8988T (cell line): ENCODE data around the gene ZFP64.
A peak's percentile ranks its signal among the peaks of the same experiment; 100 is the strongest.
"Not testable (repeated sequence)": the region's sequence is repeated elsewhere in the genome, so short reads cannot be mapped to it uniquely, and the experiment has no call there.

Experiments
- DNase-seq: peaks from one replicate; pipeline ENCODE4 v3.0.0; 2011

Gene ZFP64

GRCh38 chr20:52201395-52201794 lies 9.8 kb upstream of the ZFP64 start:
- no peak for DNase-seq

- DNase-seq = no peak
Measured at GRCh38 chr20:52200870-52201269, 9.3 kb upstream of the ZFP64 start.

- no peak for DNase-seq
Measured at GRCh38 chr20:52196845-52197244, 5.3 kb upstream of the ZFP64 start.

GRCh38 chr20:52193886-52194545 lies 2.4 kb upstream of the ZFP64 start:
- DNase-seq = no peak

- DNase-seq = no peak
Measured at GRCh38 chr20:52193133-52193532, 1.6 kb upstream of the ZFP64 start.

GRCh38 chr20:52192719-52193007 lies 1.1 kb upstream of the ZFP64 start:
- not testable (repeated sequence) for DNase-seq

GRCh38 chr20:52191916-52192718 lies 538 bp upstream of the ZFP64 start:
- DNase-seq = peak; percentile 39

- DNase-seq = peak; percentile 34
Measured at GRCh38 chr20:52190437-52191131, 995 bp downstream of the ZFP64 start.

- no peak for DNase-seq
Measured at GRCh38 chr20:52181766-52182165, 9.8 kb downstream of the ZFP64 start.

GRCh38 chr20:52180180-52180840 lies 11.3 kb downstream of the ZFP64 start:
- DNase-seq = no peak

- DNase-seq = no peak
Measured at GRCh38 chr20:52179331-52180179, 12.0 kb downstream of the ZFP64 start.

GRCh38 chr20:52178691-52179090 lies 12.9 kb downstream of the ZFP64 start:
- no peak for DNase-seq

GRCh38 chr20:52175840-52176239 lies 15.7 kb downstream of the ZFP64 start:
- no peak for DNase-seq

- no peak for DNase-seq
Measured at GRCh38 chr20:52172392-52173047, 19.1 kb downstream of the ZFP64 start.

GRCh38 chr20:52171025-52171424 lies 20.6 kb downstream of the ZFP64 start:
- no peak for DNase-seq

GRCh38 chr20:52168116-52168515 lies 23.5 kb downstream of the ZFP64 start:
- DNase-seq = no peak

- DNase-seq = no peak
Measured at GRCh38 chr20:52167232-52167840, 24.2 kb downstream of the ZFP64 start.

GRCh38 chr20:52166150-52166549 lies 25.4 kb downstream of the ZFP64 start:
- no peak for DNase-seq

GRCh38 chr20:52160621-52161204 lies 30.9 kb downstream of the ZFP64 start:
- no peak for DNase-seq

GRCh38 chr20:52160049-52160570 lies 31.5 kb downstream of the ZFP64 start:
- DNase-seq = no peak

- no peak for DNase-seq
Measured at GRCh38 chr20:52154575-52154974, 37.0 kb downstream of the ZFP64 start.
